Astrocyte (in vitro differentiated cells and primary cell): Measurements from ENCODE around the gene PIGX. TPM values are rescaled to one million over a fixed set of nuclear protein-coding genes. Genes with fewer than 3 reads are reported as not detected.

Experiments
- DNase-seq: peaks from one replicate; pipeline ENCODE4 v3.0.0-alpha.2; 2010; ENCODE audit warnings: low read depth
- FAIRE-seq: peaks from 2 replicates; lab custom pipeline; 2011; peaks lifted over from hg19 to GRCh38; lab: Jason Lieb, UNC
- H2AFZ ChIP-seq: 2 replicates; pipeline ENCODE4 v1.6.0; 2012; ENCODE audit warnings: low read depth, low read length, inconsistent platforms
- H3K27ac ChIP-seq: 2 replicates; pipeline ENCODE4 v1.5.1; 2011; ENCODE audit warnings: low read depth, low read length, inconsistent platforms
- H3K27me3 ChIP-seq: 2 replicates; pipeline ENCODE4 v1.6.0; 2011; ENCODE audit warnings: low read length, inconsistent platforms; ENCODE audit not compliant: insufficient read depth
- H3K36me3 ChIP-seq: 2 replicates; pipeline ENCODE4 v1.5.1; 2011; ENCODE audit warnings: low read length, inconsistent platforms; ENCODE audit not compliant: insufficient read depth
- H3K4me1 ChIP-seq: 2 replicates; pipeline ENCODE4 v1.5.1; 2011; ENCODE audit warnings: low read length, inconsistent platforms; ENCODE audit not compliant: insufficient read depth
- H3K4me2 ChIP-seq: 2 replicates; pipeline ENCODE4 v1.6.0; 2012; ENCODE audit warnings: low read length, inconsistent platforms
- H3K4me3 ChIP-seq: 2 replicates; pipeline ENCODE4 v1.5.1; 2011; ENCODE audit warnings: low read depth, mild to moderate bottlenecking, low read length, inconsistent platforms; ENCODE audit not compliant: insufficient read depth
- H3K79me2 ChIP-seq: 2 replicates; pipeline ENCODE4 v1.6.0; 2012; ENCODE audit warnings: mild to moderate bottlenecking, low read length, inconsistent platforms; ENCODE audit not compliant: insufficient read depth
- H3K9ac ChIP-seq: 2 replicates; pipeline ENCODE4 v1.6.0; 2012; ENCODE audit warnings: mild to moderate bottlenecking, low read length, inconsistent platforms
- H3K9me3 ChIP-seq: 2 replicates; pipeline ENCODE4 v1.5.1; 2012; ENCODE audit warnings: low read depth, mild to moderate bottlenecking, low read length, inconsistent platforms; ENCODE audit not compliant: insufficient read depth
- H4K20me1 ChIP-seq: 2 replicates; pipeline ENCODE4 v1.6.0; 2012; ENCODE audit warnings: low read length, inconsistent platforms; ENCODE audit not compliant: insufficient read depth
- H3K27ac Mint-ChIP-seq: one replicate; pipeline ENCODE4 v1.8.0; 2021; ENCODE audit warnings: mild to moderate bottlenecking, mixed read lengths; ENCODE audit not compliant: unreplicated experiment
- H3K27me3 Mint-ChIP-seq: one replicate; pipeline ENCODE4 v1.8.0; 2021; ENCODE audit warnings: low read depth, mixed read lengths; ENCODE audit not compliant: unreplicated experiment
- H3K36me3 Mint-ChIP-seq: one replicate; pipeline ENCODE4 v1.8.0; 2021; ENCODE audit warnings: low read depth, mixed read lengths; ENCODE audit not compliant: unreplicated experiment
- H3K4me1 Mint-ChIP-seq: one replicate; pipeline ENCODE4 v1.8.0; 2021; ENCODE audit warnings: low read depth, mixed read lengths; ENCODE audit not compliant: unreplicated experiment
- H3K4me3 Mint-ChIP-seq: one replicate; pipeline ENCODE4 v1.8.0; 2021; ENCODE audit warnings: mild to moderate bottlenecking, moderate library complexity, mixed read lengths; ENCODE audit not compliant: unreplicated experiment
- H3K9me3 Mint-ChIP-seq: one replicate; pipeline ENCODE4 v1.8.0; 2021; ENCODE audit warnings: mild to moderate bottlenecking, mixed read lengths; ENCODE audit not compliant: unreplicated experiment
- EZH2 ChIP-seq: IDR thresholded peaks from 2 replicates; pipeline ENCODE4 v1.6.1; 2012; ENCODE audit warnings: mild to moderate bottlenecking, low read length, inconsistent platforms; ENCODE audit not compliant: insufficient read depth
- total RNA-seq: library from RNA; stranded (reverse); gene quantifications from 2 replicates; pipeline ENCODE4 v1.2.1, GENCODE V29; 2021
- TF ChIP-seq, protein P1 (sequence below): IDR thresholded peaks from 2 replicates; pipeline ENCODE4 v1.5.1; 2011; ENCODE audit warnings: low read depth, mild to moderate bottlenecking, inconsistent platforms, low read length, moderate library complexity; ENCODE audit not compliant: insufficient read depth

PIGX gene
- total RNA-seq, 1 donor from 2014 or later = 13.9 TPM

DNA sequence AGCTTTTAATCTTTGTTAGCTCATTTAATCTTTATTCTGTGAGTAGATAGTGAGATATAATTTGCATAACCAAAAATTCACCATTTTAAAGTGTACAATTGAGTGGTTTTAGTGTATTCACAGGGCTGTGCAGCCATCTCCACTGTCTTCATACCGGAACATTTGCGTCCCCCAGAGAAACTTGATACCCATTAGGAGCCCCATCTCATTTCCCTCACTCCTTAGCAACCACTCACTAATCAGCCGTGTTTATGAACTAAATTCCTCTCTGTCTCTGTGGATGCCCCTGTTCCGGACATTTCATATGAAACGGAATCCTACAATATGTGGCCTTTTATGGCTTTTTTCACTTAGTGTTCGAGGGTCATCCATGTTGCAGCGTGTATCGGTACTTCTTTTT lies 65.7 kb downstream of the PIGX start:
- no peak overlapping the region for H3K4me3 Mint-ChIP-seq
- FAIRE-seq (no peak), DNase-seq (no peak)
- H3K27me3 Mint-ChIP-seq = no peaks in the 10 kb centered on the region
- Histone ChIP-seq H3K36me3 (peaks cover 4% of the 10 kb centered on the region), H4K20me1 (peaks cover 65% of the 10 kb centered on the region), H3K79me2 (peaks cover 90% of the 10 kb centered on the region), H2AFZ (no peak overlapping the region), H3K9ac (no peak overlapping the region), H3K4me2 (no peak overlapping the region), H3K9me3 (peaks cover 6% of the 10 kb centered on the region), H3K4me1 (peaks cover 11% of the 10 kb centered on the region), H3K27me3 (no peaks in the 10 kb centered on the region), H3K27ac (peak overlapping the region; percentile 69), H3K4me3 (no peak overlapping the region)
- H3K4me1 Mint-ChIP-seq = peaks cover 50% of the 10 kb centered on the region
- H3K9me3 Mint-ChIP-seq = peaks cover 12% of the 10 kb centered on the region
- H3K36me3 Mint-ChIP-seq = peaks cover 12% of the 10 kb centered on the region
- H3K27ac Mint-ChIP-seq = peak overlapping the region; percentile 62
- TF ChIP-seq, protein P1, sequence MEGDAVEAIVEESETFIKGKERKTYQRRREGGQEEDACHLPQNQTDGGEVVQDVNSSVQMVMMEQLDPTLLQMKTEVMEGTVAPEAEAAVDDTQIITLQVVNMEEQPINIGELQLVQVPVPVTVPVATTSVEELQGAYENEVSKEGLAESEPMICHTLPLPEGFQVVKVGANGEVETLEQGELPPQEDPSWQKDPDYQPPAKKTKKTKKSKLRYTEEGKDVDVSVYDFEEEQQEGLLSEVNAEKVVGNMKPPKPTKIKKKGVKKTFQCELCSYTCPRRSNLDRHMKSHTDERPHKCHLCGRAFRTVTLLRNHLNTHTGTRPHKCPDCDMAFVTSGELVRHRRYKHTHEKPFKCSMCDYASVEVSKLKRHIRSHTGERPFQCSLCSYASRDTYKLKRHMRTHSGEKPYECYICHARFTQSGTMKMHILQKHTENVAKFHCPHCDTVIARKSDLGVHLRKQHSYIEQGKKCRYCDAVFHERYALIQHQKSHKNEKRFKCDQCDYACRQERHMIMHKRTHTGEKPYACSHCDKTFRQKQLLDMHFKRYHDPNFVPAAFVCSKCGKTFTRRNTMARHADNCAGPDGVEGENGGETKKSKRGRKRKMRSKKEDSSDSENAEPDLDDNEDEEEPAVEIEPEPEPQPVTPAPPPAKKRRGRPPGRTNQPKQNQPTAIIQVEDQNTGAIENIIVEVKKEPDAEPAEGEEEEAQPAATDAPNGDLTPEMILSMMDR = no peak

DNA sequence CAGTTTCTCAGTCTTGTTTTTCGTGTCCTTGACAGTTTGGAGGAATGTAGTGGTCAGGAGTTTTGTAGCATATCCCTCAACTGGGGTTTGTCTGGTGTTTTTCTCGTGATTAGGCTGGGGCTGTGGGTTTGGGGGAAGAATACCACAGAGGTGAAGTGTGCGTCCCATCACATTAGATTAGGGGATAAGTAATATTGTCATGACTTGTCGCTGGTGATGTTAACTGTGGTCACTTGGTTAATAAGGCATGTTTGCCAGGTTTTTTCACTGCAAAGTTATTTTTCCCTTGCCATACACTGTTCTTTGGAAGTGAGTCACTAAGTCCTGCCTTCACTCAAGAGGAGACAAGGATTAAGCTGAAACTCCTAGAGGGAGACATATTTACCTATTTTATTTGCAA lies 66.6 kb downstream of the PIGX start:
- H3K36me3 ChIP-seq = peaks cover 4% of the 10 kb centered on the region
- Mint-ChIP-seq H3K27ac (peak overlapping the region; percentile 82), H3K4me1 (peaks cover 47% of the 10 kb centered on the region), H3K4me3 (no peak overlapping the region), H3K36me3 (peaks cover 12% of the 10 kb centered on the region), H3K27me3 (no peaks in the 10 kb centered on the region), H3K9me3 (peaks cover 12% of the 10 kb centered on the region)
- H4K20me1 ChIP-seq = peaks cover 58% of the 10 kb centered on the region
- H3K4me1 ChIP-seq = peaks cover 11% of the 10 kb centered on the region
- H3K4me3 ChIP-seq = no peak overlapping the region
- peak overlapping the region; percentile 46 for H3K4me2 ChIP-seq
- H3K27me3 ChIP-seq = no peaks in the 10 kb centered on the region
- peak overlapping the region; percentile 69 for H3K27ac ChIP-seq
- DNase-seq = peak; percentile 96
- peaks cover 89% of the 10 kb centered on the region for H3K79me2 ChIP-seq
- H3K9me3 ChIP-seq = peaks cover 6% of the 10 kb centered on the region
- peak; percentile 72 for FAIRE-seq
- peak overlapping the region; percentile 21 for H3K9ac ChIP-seq
- no peak overlapping the region for H2AFZ ChIP-seq
- TF ChIP-seq EZH2 = no peak
- TF ChIP-seq, protein P1 = no peak

DNA sequence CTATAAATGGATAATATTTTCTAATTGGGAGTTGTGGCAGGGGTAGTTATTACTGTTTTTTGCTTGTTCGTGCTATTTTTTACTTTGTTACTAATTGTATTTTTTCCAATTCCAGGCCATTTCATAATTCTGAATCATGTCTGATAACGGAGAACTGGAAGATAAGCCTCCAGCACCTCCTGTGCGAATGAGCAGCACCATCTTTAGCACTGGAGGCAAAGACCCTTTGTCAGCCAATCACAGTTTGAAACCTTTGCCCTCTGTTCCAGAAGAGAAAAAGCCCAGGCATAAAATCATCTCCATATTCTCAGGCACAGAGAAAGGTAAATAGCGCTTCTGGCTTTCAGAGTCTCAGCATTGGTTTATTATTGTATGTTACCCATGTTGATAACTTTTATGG lies 70.3 kb downstream of the PIGX start:
- Histone ChIP-seq H3K4me1 (peaks cover 5% of the 10 kb centered on the region), H3K27ac (no peak overlapping the region), H3K9me3 (peaks cover 6% of the 10 kb centered on the region), H3K27me3 (no peaks in the 10 kb centered on the region), H3K4me2 (no peak overlapping the region), H3K36me3 (peaks cover 4% of the 10 kb centered on the region), H2AFZ (no peak overlapping the region), H3K4me3 (no peak overlapping the region), H3K9ac (no peak overlapping the region), H3K79me2 (peaks cover 80% of the 10 kb centered on the region), H4K20me1 (peaks cover 39% of the 10 kb centered on the region)
- Mint-ChIP-seq H3K4me3 (no peak overlapping the region), H3K27ac (peak overlapping the region; percentile 34), H3K27me3 (no peaks in the 10 kb centered on the region), H3K36me3 (peaks cover 28% of the 10 kb centered on the region), H3K4me1 (peaks cover 35% of the 10 kb centered on the region), H3K9me3 (peaks cover 12% of the 10 kb centered on the region)
- DNase-seq = no peak
- no peak for TF ChIP-seq EZH2
- TF ChIP-seq, protein P1 = no peak
- FAIRE-seq = no peak

Other genes with a start within 250 kb of the PIGX start
- gene RNF168, start 208.6 kb upstream of the PIGX start, total RNA-seq = 18.0 and 18.3 TPM in 2 replicates
- not detected in 2 replicates for gene SMCO1, start 197.0 kb upstream of the PIGX start, total RNA-seq
- 11.0 and 13.3 TPM in 2 replicates for gene WDR53, start 143.8 kb upstream of the PIGX start, total RNA-seq
- 10.4 and 11.3 TPM in 2 replicates for gene FBXO45, start 143.7 kb upstream of the PIGX start, total RNA-seq
- not detected in 2 replicates for gene NRROS, start 72.7 kb upstream of the PIGX start, total RNA-seq
- 2.8 and 3.3 TPM in 2 replicates for gene CEP19, start 127 bp upstream of the PIGX start, total RNA-seq
- 112 and 124 TPM in 2 replicates for gene PAK2, start 27.5 kb downstream of the PIGX start, total RNA-seq
- gene SENP5, start 155.5 kb downstream of the PIGX start, total RNA-seq = 44.8 and 47.7 TPM in 2 replicates
- gene NCBP2, start 230.2 kb downstream of the PIGX start, total RNA-seq = 81.8 and 90.6 TPM in 2 replicates